Stimulated activated naive CD8-positive, alpha-beta T cell treated with anti-CD3 and anti-CD28 coated beads, Interleukin-15, Interleukin-2, amounts not matched to agents 100 ng/mL and 50 ng/mL, for 24 hours (primary cell): ENCODE measurements around the gene OR1N1.
"Not testable (repeated sequence)": the region's sequence is repeated elsewhere in the genome, so short reads cannot be mapped to it uniquely, and the experiment has no call there.

Experiments
- H3K27ac Mint-ChIP-seq: one replicate; pipeline ENCODE4 v1.8.0; 2021; ENCODE audit warnings: mild to moderate bottlenecking, mixed read lengths
- H3K27me3 Mint-ChIP-seq: one replicate; pipeline ENCODE4 v1.8.0; 2021; ENCODE audit warnings: mixed read lengths
- H3K36me3 Mint-ChIP-seq: one replicate; pipeline ENCODE4 v1.8.0; 2021; ENCODE audit warnings: low read depth, mixed read lengths
- H3K4me1 Mint-ChIP-seq: one replicate; pipeline ENCODE4 v1.8.0; 2021; ENCODE audit warnings: low read depth, mixed read lengths
- H3K4me3 Mint-ChIP-seq: one replicate; pipeline ENCODE4 v1.8.0; 2021; ENCODE audit warnings: mild to moderate bottlenecking, mixed read lengths
- H3K9me3 Mint-ChIP-seq: one replicate; pipeline ENCODE4 v1.8.0; 2021; ENCODE audit warnings: mixed read lengths

OR1N1 gene, protein sequence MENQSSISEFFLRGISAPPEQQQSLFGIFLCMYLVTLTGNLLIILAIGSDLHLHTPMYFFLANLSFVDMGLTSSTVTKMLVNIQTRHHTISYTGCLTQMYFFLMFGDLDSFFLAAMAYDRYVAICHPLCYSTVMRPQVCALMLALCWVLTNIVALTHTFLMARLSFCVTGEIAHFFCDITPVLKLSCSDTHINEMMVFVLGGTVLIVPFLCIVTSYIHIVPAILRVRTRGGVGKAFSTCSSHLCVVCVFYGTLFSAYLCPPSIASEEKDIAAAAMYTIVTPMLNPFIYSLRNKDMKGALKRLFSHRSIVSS

DNA sequence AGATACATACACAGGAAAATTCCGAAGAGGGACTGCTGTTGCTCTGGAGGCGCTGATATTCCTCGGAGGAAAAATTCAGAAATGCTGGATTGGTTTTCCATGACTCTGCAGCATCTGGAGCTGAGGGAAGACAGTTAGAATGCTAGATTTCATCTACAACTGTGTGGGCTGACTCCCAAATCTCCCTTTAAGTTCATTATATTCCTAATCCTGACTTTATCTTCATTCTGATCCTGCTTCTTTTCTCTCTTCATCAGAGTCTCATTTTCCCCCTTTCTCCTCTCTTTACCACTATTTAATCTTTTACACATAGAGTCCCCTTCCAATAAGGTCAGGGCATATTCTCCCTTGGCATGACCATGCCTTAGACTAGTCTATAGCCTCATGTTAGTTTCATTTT lies at the start of gene OR1N1:
TSS of gene OR1N1 (minus strand) at position 101 of the 400 bp plus-strand sequence. CDS start at position 101, 0 bp downstream.
- Mint-ChIP-seq H3K9me3 (peaks cover 5% of the 10 kb centered on the region), H3K36me3 (no peaks in the 10 kb centered on the region), H3K4me3 (no peak within 1 kb of the TSS), H3K27me3 (peaks cover 19% of the 10 kb centered on the region), H3K27ac (peak within 1 kb of the TSS; percentile 50), H3K4me1 (peaks cover 7% of the 10 kb centered on the region)

- H3K4me1 Mint-ChIP-seq: peaks cover 14% of the 10 kb centered on the region
- no peaks in the 10 kb centered on the region for H3K36me3 Mint-ChIP-seq
- H3K4me3 Mint-ChIP-seq: no peak overlapping the region
- peaks cover 3% of the 10 kb centered on the region for H3K27me3 Mint-ChIP-seq
- H3K9me3 Mint-ChIP-seq: no peaks in the 10 kb centered on the region
- H3K27ac Mint-ChIP-seq: peak overlapping the region; percentile 23
Measured at GRCh38 chr9:122572456-122572855, 45.4 kb upstream of the OR1N1 start.

GRCh38 chr9:122567901-122568300 lies 40.8 kb upstream of the OR1N1 start:
- Mint-ChIP-seq H3K36me3 (no peaks in the 10 kb centered on the region), H3K9me3 (no peaks in the 10 kb centered on the region), H3K4me1 (peaks cover 17% of the 10 kb centered on the region), H3K27ac (no peak overlapping the region), H3K4me3 (no peak overlapping the region), H3K27me3 (peaks cover 3% of the 10 kb centered on the region)

DNA sequence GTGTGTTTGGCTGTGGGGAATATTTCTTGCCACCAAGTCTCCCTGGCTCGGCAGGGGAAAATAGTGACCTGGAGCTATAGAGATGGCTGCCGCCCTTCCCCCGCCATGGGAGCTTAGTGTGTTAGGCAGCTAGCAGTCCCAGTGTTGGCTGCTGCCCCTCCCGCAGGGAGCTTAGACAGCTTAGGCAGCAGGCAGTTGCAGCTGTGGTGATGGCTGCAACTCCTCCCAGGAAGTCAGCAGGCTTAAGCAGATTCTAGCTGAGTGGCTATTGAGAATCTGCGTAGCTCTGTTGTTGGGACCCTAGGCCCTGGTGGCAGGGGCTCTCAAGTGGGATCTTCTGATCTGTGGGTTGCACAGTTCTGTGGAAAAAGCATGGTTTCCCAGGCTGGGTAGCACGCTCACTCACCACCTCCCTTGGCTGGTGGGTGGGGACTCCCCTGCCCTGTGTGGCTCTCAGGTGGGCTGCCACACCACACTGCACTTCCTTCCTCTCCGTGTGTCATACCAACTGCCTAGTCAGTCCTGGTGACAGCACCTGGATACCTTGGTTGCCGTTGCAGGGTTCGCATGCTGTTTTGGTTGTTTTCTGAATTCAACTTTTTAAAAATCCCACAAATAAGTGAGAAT lies 35.2 kb upstream of the OR1N1 start:
- Mint-ChIP-seq H3K36me3 (no peaks in the 10 kb centered on the region), H3K4me3 (no peak overlapping the region)

DNA sequence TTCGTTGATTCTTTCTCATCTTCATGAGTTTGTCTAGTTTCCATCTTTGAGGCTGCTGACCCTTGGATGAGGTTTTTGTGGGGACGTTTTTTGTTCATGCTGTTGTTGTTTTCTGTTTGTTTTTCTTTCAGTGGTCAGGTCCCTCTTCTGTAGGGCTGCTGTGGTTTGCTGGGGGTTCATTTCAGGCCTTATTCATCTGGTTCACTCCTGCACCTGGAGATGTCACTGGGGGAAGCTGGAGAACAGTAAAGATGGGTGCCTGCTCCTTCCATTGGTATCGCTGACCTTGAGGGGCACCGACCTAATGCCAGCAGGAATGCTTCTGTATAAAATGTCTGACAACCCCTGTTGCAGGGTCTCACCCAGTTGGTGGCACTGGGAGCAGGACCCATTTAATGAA lies 34.4 kb upstream of the OR1N1 start:
- no peak overlapping the region for H3K27ac Mint-ChIP-seq
- H3K27me3 Mint-ChIP-seq: peaks cover 13% of the 10 kb centered on the region
- H3K4me3 Mint-ChIP-seq: no peak overlapping the region
- H3K4me1 Mint-ChIP-seq: peaks cover 10% of the 10 kb centered on the region
- peaks cover 6% of the 10 kb centered on the region for H3K9me3 Mint-ChIP-seq
- H3K36me3 Mint-ChIP-seq: no peaks in the 10 kb centered on the region

More for the DNA sequence above, 35.2 kb upstream of the OR1N1 start:
- Mint-ChIP-seq H3K27me3 (peaks cover 13% of the 10 kb centered on the region), H3K4me1 (peaks cover 10% of the 10 kb centered on the region), H3K9me3 (peaks cover 6% of the 10 kb centered on the region), H3K27ac (no peak overlapping the region)

DNA sequence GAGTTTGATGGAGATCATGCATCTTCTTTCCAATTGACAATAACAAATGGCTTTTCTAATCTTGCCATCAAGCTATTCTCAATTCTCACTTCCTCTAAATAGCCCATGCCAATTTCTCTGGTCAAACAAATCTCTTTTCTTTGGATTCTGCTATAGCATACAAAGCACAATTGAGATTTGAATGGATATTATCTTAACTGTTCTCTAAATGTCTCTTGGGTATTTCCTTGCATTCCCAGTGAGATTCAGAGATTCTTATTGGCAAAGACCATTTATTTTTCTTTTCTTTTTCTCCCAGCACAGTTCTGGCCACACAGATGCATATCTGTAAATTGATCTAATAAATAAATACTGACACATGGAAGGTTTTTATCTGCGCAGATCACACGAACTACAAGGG lies 25.7 kb upstream of the OR1N1 start, which contains the start of gene OR1N2:
TSS of gene OR1N2 (plus strand) at position 301 of the 400 bp plus-strand sequence. CDS start 100 bp downstream, outside the sequence.
- H3K4me1 Mint-ChIP-seq: no peaks in the 10 kb centered on the region
- H3K27me3 Mint-ChIP-seq: peaks cover 33% of the 10 kb centered on the region
- H3K36me3 Mint-ChIP-seq: no peaks in the 10 kb centered on the region
- H3K9me3 Mint-ChIP-seq: no peaks in the 10 kb centered on the region
- H3K4me3 Mint-ChIP-seq: no peak within 1 kb of the TSS
- H3K27ac Mint-ChIP-seq: no peak within 1 kb of the TSS

DNA sequence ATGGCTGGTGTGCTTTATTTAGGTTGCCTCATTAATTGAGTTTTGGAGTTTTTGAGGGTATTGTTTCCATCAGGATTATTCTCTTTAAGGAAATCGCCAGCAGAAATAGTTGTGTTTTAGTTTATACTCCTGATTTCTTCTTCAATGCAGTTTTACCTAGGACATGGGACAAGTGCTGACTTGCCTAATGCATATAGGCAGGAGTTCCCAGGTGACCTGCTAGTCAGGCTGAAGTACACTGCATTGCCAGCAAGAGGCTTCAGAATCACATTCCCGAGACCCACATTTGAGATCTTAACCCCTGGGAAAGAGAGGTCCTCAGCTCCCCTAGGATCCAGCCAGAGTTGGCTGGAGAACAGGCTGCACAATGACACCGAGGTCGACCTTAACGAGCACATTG lies 24.3 kb upstream of the OR1N1 start:
- peaks cover 30% of the 10 kb centered on the region for H3K27me3 Mint-ChIP-seq
- H3K36me3 Mint-ChIP-seq: no peaks in the 10 kb centered on the region
- no peak overlapping the region for H3K4me3 Mint-ChIP-seq
- H3K4me1 Mint-ChIP-seq: no peaks in the 10 kb centered on the region
- no peak overlapping the region for H3K27ac Mint-ChIP-seq
- H3K9me3 Mint-ChIP-seq: no peaks in the 10 kb centered on the region

- peaks cover 10% of the 10 kb centered on the region for H3K27me3 Mint-ChIP-seq
- H3K4me3 Mint-ChIP-seq: no peak overlapping the region
- H3K4me1 Mint-ChIP-seq: no peaks in the 10 kb centered on the region
- H3K27ac Mint-ChIP-seq: no peak overlapping the region
- no peaks in the 10 kb centered on the region for H3K36me3 Mint-ChIP-seq
- no peaks in the 10 kb centered on the region for H3K9me3 Mint-ChIP-seq
Measured at GRCh38 chr9:122546196-122546595, 19.1 kb upstream of the OR1N1 start.

- no peaks in the 10 kb centered on the region for H3K4me1 Mint-ChIP-seq
- no peak overlapping the region for H3K27ac Mint-ChIP-seq
- H3K9me3 Mint-ChIP-seq: peaks cover 7% of the 10 kb centered on the region
- H3K4me3 Mint-ChIP-seq: no peak overlapping the region
- no peaks in the 10 kb centered on the region for H3K27me3 Mint-ChIP-seq
- H3K36me3 Mint-ChIP-seq: no peaks in the 10 kb centered on the region
Measured at GRCh38 chr9:122538757-122539156, 11.7 kb upstream of the OR1N1 start.

DNA sequence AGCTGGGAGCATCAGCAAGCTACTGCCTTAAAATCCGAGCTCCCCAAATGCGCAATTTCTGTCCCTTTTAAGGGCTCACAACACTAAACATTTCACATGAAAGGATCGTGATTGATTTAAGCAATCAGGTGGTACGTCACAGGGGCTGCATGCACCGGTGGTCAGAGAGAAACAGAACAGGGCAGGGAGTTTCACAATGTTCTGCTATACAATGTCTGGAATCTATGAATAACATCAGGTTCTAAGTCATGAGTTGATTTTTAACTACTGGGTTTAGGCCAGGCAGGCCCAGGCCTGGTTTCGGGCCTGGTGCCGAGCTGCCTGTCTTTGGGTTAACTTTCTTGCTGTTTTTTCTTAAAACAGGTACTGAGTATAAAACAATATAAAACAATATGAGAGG lies 10.0 kb upstream of the OR1N1 start:
- H3K4me3 Mint-ChIP-seq, H3K9me3 Mint-ChIP-seq, H3K27me3 Mint-ChIP-seq, H3K4me1 Mint-ChIP-seq, H3K36me3 Mint-ChIP-seq, H3K27ac Mint-ChIP-seq: not testable (repeated sequence)

- Mint-ChIP-seq H3K4me1 (no peaks in the 10 kb centered on the region), H3K9me3 (peaks cover 7% of the 10 kb centered on the region), H3K36me3 (no peaks in the 10 kb centered on the region), H3K27ac (no peak overlapping the region), H3K27me3 (no peaks in the 10 kb centered on the region), H3K4me3 (no peak overlapping the region)
Measured at GRCh38 chr9:122536134-122536533, 9.0 kb upstream of the OR1N1 start.

GRCh38 chr9:122531157-122531556 lies 4.1 kb upstream of the OR1N1 start:
- not testable (repeated sequence) for H3K36me3 Mint-ChIP-seq, H3K4me1 Mint-ChIP-seq, H3K27me3 Mint-ChIP-seq, H3K27ac Mint-ChIP-seq, H3K4me3 Mint-ChIP-seq, H3K9me3 Mint-ChIP-seq

DNA sequence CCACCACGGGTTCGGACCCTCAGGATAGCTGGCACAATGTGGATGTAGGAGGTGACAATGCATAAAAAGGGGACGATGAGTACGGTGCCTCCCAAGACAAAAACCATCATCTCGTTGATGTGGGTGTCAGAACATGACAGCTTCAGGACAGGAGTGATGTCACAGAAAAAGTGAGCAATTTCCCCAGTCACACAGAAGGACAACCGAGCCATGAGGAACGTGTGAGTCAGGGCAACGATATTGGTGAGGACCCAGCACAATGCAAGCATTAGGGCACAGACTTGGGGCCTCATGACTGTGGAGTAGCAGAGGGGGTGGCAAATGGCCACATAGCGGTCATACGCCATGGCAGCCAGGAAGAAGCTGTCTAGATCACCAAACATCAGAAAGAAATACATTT lies 491 bp downstream of the OR1N1 start:
- Mint-ChIP-seq H3K4me3 (no peak overlapping the region), H3K9me3 (peaks cover 5% of the 10 kb centered on the region), H3K27ac (peak overlapping the region; percentile 50), H3K36me3 (no peaks in the 10 kb centered on the region), H3K4me1 (peaks cover 7% of the 10 kb centered on the region), H3K27me3 (peaks cover 19% of the 10 kb centered on the region)

DNA sequence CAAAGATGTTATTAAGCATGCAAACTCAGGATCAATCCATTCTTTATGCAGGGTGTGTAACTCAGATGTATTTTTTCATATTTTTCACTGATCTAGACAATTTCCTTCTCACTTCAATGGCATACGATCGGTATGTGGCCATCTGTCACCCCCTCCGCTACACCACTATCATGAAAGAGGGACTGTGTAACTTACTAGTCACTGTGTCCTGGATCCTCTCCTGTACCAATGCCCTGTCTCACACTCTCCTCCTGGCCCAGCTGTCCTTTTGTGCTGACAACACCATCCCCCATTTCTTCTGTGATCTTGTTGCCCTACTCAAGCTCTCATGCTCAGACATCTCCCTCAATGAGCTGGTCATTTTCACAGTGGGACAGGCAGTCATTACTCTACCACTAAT lies 7.7 kb downstream of the OR1N1 start:
- Mint-ChIP-seq H3K27ac (no peak overlapping the region), H3K4me3 (no peak overlapping the region), H3K36me3 (no peaks in the 10 kb centered on the region), H3K4me1 (no peaks in the 10 kb centered on the region), H3K27me3 (peaks cover 16% of the 10 kb centered on the region), H3K9me3 (no peaks in the 10 kb centered on the region)

GRCh38 chr9:122518841-122519240 lies 8.3 kb downstream of the OR1N1 start, which contains the start of gene OR1J4:
OR1J4 (plus strand) TSS chr9:122519141; CDS start chr9:122519141, 0 bp downstream.
- no peak within 1 kb of the TSS for H3K4me3 Mint-ChIP-seq
- H3K36me3 Mint-ChIP-seq: no peaks in the 10 kb centered on the region
- peaks cover 20% of the 10 kb centered on the region for H3K27me3 Mint-ChIP-seq
- H3K27ac Mint-ChIP-seq: no peak within 1 kb of the TSS
- H3K9me3 Mint-ChIP-seq: no peaks in the 10 kb centered on the region
- no peaks in the 10 kb centered on the region for H3K4me1 Mint-ChIP-seq
